Measurements from ENCODE around the gene SPEM3. TPM values are rescaled to one million over a fixed set of nuclear protein-coding genes. Genes with fewer than 3 reads are reported as not detected.

The SPEM3 gene
- total and polyA plus RNA-seq, 2 of the 13 experiments (the other 11 are each of a cell fraction or from before 2014, with no cell fraction given) = not detected

GRCh38 chr17:7396147-7396546, 32.5 kb upstream of the SPEM3 start:
- H3K36me3 ChIP-seq (replicated peaks in 1 of 2; ENCODE audit: control insufficient read depth in 1 of 2, insufficient read depth in 2 of 2, low read length in 2 of 2) = no peaks in the 10 kb centered on the region; a peak in 1 of 5 replicates
- no peak for FAIRE-seq
- no peak overlapping the region for H3K4me3 ChIP-seq (replicated peaks in 1 of 3; ENCODE audit: insufficient read depth in 1 of 3, low read depth in 2 of 3, low read length in 3 of 3)
- no peak for TF ChIP-seq CERS6 (CRISPR knock-in tag; IDR thresholded peaks at IDR 0.05)
- TF ChIP-seq ATF2 (CRISPR knock-in tag; IDR thresholded peaks at IDR 0.05) = no peak
- peak; percentile 45; the same call in 1 of the 2 replicates for TF ChIP-seq ZNF263 (CRISPR knock-in tag; IDR thresholded peaks at IDR 0.05)
- TF ChIP-seq ZNF691 (CRISPR knock-in tag; IDR thresholded peaks at IDR 0.05; ENCODE audit: borderline replicate concordance, low read depth) = peak; percentile 74; the same call in 1 of the 2 replicates
- no peak for TF ChIP-seq ZNF816 (CRISPR knock-in tag; IDR thresholded peaks at IDR 0.05; ENCODE audit: borderline replicate concordance)
- ChIA-PET POLR2A (interaction anchor here (0.7 kb wide), 1 partner anchor 115 kb away, joined by 3 read pairs; no protein-coding TSS in a partner anchor), CTCF (ENCODE audit: low intra/inter-chr PET ratio, low total read pairs) (no interaction called here)
- no peaks in the 10 kb centered on the region for H3K9me3 ChIP-seq (ENCODE audit: low read length)
- H3K4me2 ChIP-seq (ENCODE audit: low read depth, low read length) = no peak overlapping the region
- in situ Hi-C loops (cut with HindIII; ENCODE audit: extremely low pct_ligation_motif_present, low pct_unique_long_range_greater_than_20kb) = no loop called here
- no peak for DNase-seq (ENCODE audit: low spot score)
- ATAC-seq = no peak
- intact Hi-C loops (cut with micrococcal nuclease; ENCODE audit: unreplicated experiment) = no loop called here
- no peak overlapping the region for H3K27ac ChIP-seq (ENCODE audit: extremely low read length, insufficient read depth, low read length)
- H3K27me3 ChIP-seq (ENCODE audit: control insufficient read depth in 1 of 2, insufficient read depth in 2 of 2, low read length in 2 of 2) = no peaks in the 10 kb centered on the region; a peak in 1 of 5 replicates
- peaks cover 14% of the 10 kb centered on the region for H3K4me1 ChIP-seq (ENCODE audit: insufficient read depth, low read length)
- H3K9ac ChIP-seq (ENCODE audit: insufficient read depth, low read depth, low read length) = no peak overlapping the region
- H2AFZ ChIP-seq (ENCODE audit: low read length) = no peak overlapping the region
- H3K79me2 ChIP-seq (ENCODE audit: insufficient read depth, low read length) = no peaks in the 10 kb centered on the region
- BruUV-seq (replicated peaks) = no TSS peak
- WGBS (ENCODE audit: low lambda C conversion rate) = 66% methylated on average over 4 of the region's 4 CpGs
- H4K20me1 ChIP-seq (ENCODE audit: insufficient read depth, low read length) = no peaks in the 10 kb centered on the region

Data from HepG2 (cell line).